Cardiac septum (tissue), 1 donor: ENCODE measurements around the gene SPACA4. TPM values are rescaled to one million over a fixed set of nuclear protein-coding genes. Genes with fewer than 3 reads are reported as not detected.

Source experiments
- DNase-seq: peaks from one replicate; pipeline ENCODE4 v3.0.0-alpha.2; 2020; ENCODE audit warnings: low spot score
- intact Hi-C: fragments of 100-400 bp; cut with DNase I; formaldehyde crosslinking; loops from one replicate; pipeline ENCODE4 v1.14.0; 2022
- total RNA-seq: library from RNA; stranded (reverse); fragmentation: NEBNext Ultra II Directional; extraction: Animal tissue kit (Norgen Biotek cat#: 25700); gene quantifications from one replicate; pipeline ENCODE4 v1.2.1, GENCODE V29; 2021
- donor health status: DM: no; HTN: no; CAD: no.

Gene SPACA4
- total RNA-seq, 1 donor from 2014 or later, result not detected

GRCh38 chr19:48644839-48645619 lies 38.5 kb downstream of the SPACA4 start:
- DNase-seq, result no peak
- intact Hi-C loops, result loop anchor here (5.0 kb wide), 2 partner anchors 192 to 312 kb away; partner anchors contain the start of gene HSD17B14

- DNase-seq, result no peak
- intact Hi-C loops, result loop anchor here (5.0 kb wide), 2 partner anchors 192 to 312 kb away; partner anchors contain the start of gene HSD17B14
These were observed 39.1 kb downstream of the SPACA4 start for GRCh38 chr19:48645620-48646000.

GRCh38 chr19:48646001-48646721 lies 39.6 kb downstream of the SPACA4 start, which contains the start of gene CA11:
CA11 (minus strand) TSS chr19:48646187; CDS start chr19:48645632, 555 bp downstream.
- intact Hi-C loops, result loop anchor here (5.0 kb wide), 2 partner anchors 191 to 311 kb away; partner anchors contain the start of gene HSD17B14

GRCh38 chr19:48646722-48647216 lies 40.2 kb downstream of the SPACA4 start:
- intact Hi-C loops, result loop anchor here (5.0 kb wide), 2 partner anchors 191 to 311 kb away; partner anchors contain the start of gene HSD17B14

More at GRCh38 chr19:48646001-48646721, 39.6 kb downstream of the SPACA4 start, which contains the start of gene CA11:
- DNase-seq, result peak; percentile 92

GRCh38 chr19:48648134-48648533 lies 41.6 kb downstream of the SPACA4 start:
- no peak for DNase-seq
- intact Hi-C loops, result loop anchor here (5.0 kb wide), 2 partner anchors 189 to 309 kb away; partner anchors contain the start of gene HSD17B14

More at GRCh38 chr19:48646722-48647216, 40.2 kb downstream of the SPACA4 start:
- DNase-seq, result no peak

GRCh38 chr19:48650974-48651682 lies 44.6 kb downstream of the SPACA4 start:
- intact Hi-C loops, result no loop called here
- no peak for DNase-seq

- DNase-seq, result no peak
- intact Hi-C loops, result no loop called here
These were observed 45.1 kb downstream of the SPACA4 start for GRCh38 chr19:48651683-48652048.

GRCh38 chr19:48654299-48655059 lies 47.9 kb downstream of the SPACA4 start:
- intact Hi-C loops, result no loop called here
- no peak for DNase-seq

- intact Hi-C loops, result no loop called here
- DNase-seq, result no peak
These were observed 50.4 kb downstream of the SPACA4 start for GRCh38 chr19:48656840-48657474.

Other genes with a start within 250 kb of the SPACA4 start
- gene TMEM143, start 242.8 kb upstream of the SPACA4 start, total RNA-seq, result 50.2 TPM
- not detected for gene SYNGR4, start 242.4 kb upstream of the SPACA4 start, total RNA-seq
- gene KDELR1, start 215.2 kb upstream of the SPACA4 start, total RNA-seq, result 70.1 TPM
- gene GRIN2D, start 213.1 kb upstream of the SPACA4 start, total RNA-seq, result 0.70 TPM
- 17.5 TPM for gene GRWD1, start 160.8 kb upstream of the SPACA4 start, total RNA-seq
- 0.32 TPM for gene KCNJ14, start 151.2 kb upstream of the SPACA4 start, total RNA-seq
- gene CYTH2, start 137.4 kb upstream of the SPACA4 start, total RNA-seq, result 46.4 TPM
- 3.0 TPM for gene LMTK3, start 94.9 kb upstream of the SPACA4 start, total RNA-seq
- 0.19 TPM for gene SULT2B1, start 54.6 kb upstream of the SPACA4 start, total RNA-seq
- gene FAM83E, start 8.3 kb downstream of the SPACA4 start, total RNA-seq, result not detected
- 437 TPM for gene RPL18, start 12.4 kb downstream of the SPACA4 start, total RNA-seq
- gene SPHK2, start 12.8 kb downstream of the SPACA4 start, total RNA-seq, result 8.5 TPM
- gene DBP, start 30.6 kb downstream of the SPACA4 start, total RNA-seq, result 4.4 TPM
- gene CA11, start 39.4 kb downstream of the SPACA4 start, total RNA-seq, result 6.5 TPM
- gene NTN5, start 66.3 kb downstream of the SPACA4 start, total RNA-seq, result not detected
- gene FUT2, start 89.2 kb downstream of the SPACA4 start, total RNA-seq, result not detected
- gene MAMSTR, start 113.0 kb downstream of the SPACA4 start, total RNA-seq, result 3.2 TPM
- 13.6 TPM for gene RASIP1, start 133.9 kb downstream of the SPACA4 start, total RNA-seq
- gene IZUMO1, start 140.2 kb downstream of the SPACA4 start, total RNA-seq, result 0.83 TPM
- gene FUT1, start 145.9 kb downstream of the SPACA4 start, total RNA-seq, result 1.6 TPM
- not detected for gene FGF21, start 148.8 kb downstream of the SPACA4 start, total RNA-seq
- gene BCAT2, start 204.3 kb downstream of the SPACA4 start, total RNA-seq, result 48.9 TPM
- gene HSD17B14, start 229.7 kb downstream of the SPACA4 start, total RNA-seq, result 1.9 TPM